H9 (cell line): ENCODE data around the gene ZNF330. TPM values are rescaled to one million over a fixed set of nuclear protein-coding genes. Genes with fewer than 3 reads are reported as not detected.

Experiments used
- DNase-seq: peaks from one replicate; pipeline ENCODE4 v3.0.0-alpha.2; 2017
- H2AFZ ChIP-seq: one replicate; pipeline ENCODE4 v1.6.1; 2013; ENCODE audit warnings: mild to moderate bottlenecking, low read length, control low read depth, moderate library complexity
- H2AK5ac ChIP-seq: 2 replicates; pipeline ENCODE4 v1.6.1; 2013; ENCODE audit warnings: low read length, control low read depth, mixed read lengths; ENCODE audit not compliant: insufficient read length
- H2BK120ac ChIP-seq: one replicate; pipeline ENCODE4 v1.6.1; 2013; ENCODE audit warnings: low read depth, mild to moderate bottlenecking, low read length, control low read depth, inconsistent platforms; ENCODE audit not compliant: poor library complexity, severe bottlenecking
- H2BK12ac ChIP-seq: 2 replicates; pipeline ENCODE4 v1.6.1; 2013; ENCODE audit warnings: low read length, control low read depth, mixed read lengths, low read depth; ENCODE audit not compliant: insufficient read length
- H2BK15ac ChIP-seq: 2 replicates; pipeline ENCODE4 v1.6.1; 2013; ENCODE audit warnings: low read depth, low read length, control low read depth
- H2BK20ac ChIP-seq: one replicate; pipeline ENCODE4 v1.6.1; 2013; ENCODE audit warnings: low read depth, mild to moderate bottlenecking, low read length, control low read depth, inconsistent platforms; ENCODE audit not compliant: poor library complexity, severe bottlenecking
- H2BK5ac ChIP-seq: 2 replicates; pipeline ENCODE4 v1.6.1; 2013; ENCODE audit warnings: low read length, control low read depth, mixed read lengths; ENCODE audit not compliant: insufficient read length
- H3K14ac ChIP-seq: 2 replicates; pipeline ENCODE4 v1.6.1; 2013; ENCODE audit warnings: low read length, control low read depth; ENCODE audit not compliant: insufficient read depth
- H3K18ac ChIP-seq: 2 replicates; pipeline ENCODE4 v1.6.1; 2013; ENCODE audit warnings: low read depth, mild to moderate bottlenecking, mixed read lengths, low read length, control low read depth; ENCODE audit not compliant: insufficient read length
- H3K23ac ChIP-seq: 2 replicates; pipeline ENCODE4 v1.6.1; 2013; ENCODE audit warnings: low read length, control low read depth, mixed read lengths, low read depth; ENCODE audit not compliant: insufficient read length
- H3K23me2 ChIP-seq: 2 replicates; pipeline ENCODE4 v1.6.1; 2013; ENCODE audit warnings: low read depth, mild to moderate bottlenecking, mixed read lengths, low read length, control low read depth; ENCODE audit not compliant: insufficient read length, poor library complexity, severe bottlenecking
- H3K27ac ChIP-seq: 2 replicates; pipeline ENCODE4 v1.5.1; 2013; ENCODE audit warnings: low read length, control low read depth, mixed read lengths, low read depth; ENCODE audit not compliant: insufficient read length
- H3K27me3 ChIP-seq: 2 replicates; pipeline ENCODE4 v1.6.1; 2013; ENCODE audit warnings: low read length, control low read depth, inconsistent platforms; ENCODE audit not compliant: insufficient read depth
- H3K4ac ChIP-seq: 2 replicates; pipeline ENCODE4 v1.6.1; 2013; ENCODE audit warnings: low read depth, mild to moderate bottlenecking, control low read depth, inconsistent platforms, low read length, moderate library complexity
- H3K4me1 ChIP-seq: 2 replicates; pipeline ENCODE4 v1.6.1; 2013; ENCODE audit warnings: low read length, control low read depth, inconsistent platforms; ENCODE audit not compliant: insufficient read depth
- H3K4me2 ChIP-seq: 2 replicates; pipeline ENCODE4 v1.6.1; 2013; ENCODE audit warnings: low read length, control low read depth, mixed read lengths; ENCODE audit not compliant: insufficient read length, insufficient read depth
- H3K56ac ChIP-seq: 2 replicates; pipeline ENCODE4 v1.6.1; 2013; ENCODE audit warnings: low read depth, mild to moderate bottlenecking, mixed read lengths, low read length, control low read depth; ENCODE audit not compliant: insufficient read length
- H3K79me1 ChIP-seq: 2 replicates; pipeline ENCODE4 v1.6.1; 2013; ENCODE audit warnings: low read depth, mild to moderate bottlenecking, moderate library complexity, low read length, control low read depth, inconsistent platforms; ENCODE audit not compliant: insufficient read depth, poor library complexity, severe bottlenecking
- H3K79me2 ChIP-seq: 2 replicates; pipeline ENCODE4 v1.6.1; 2013; ENCODE audit warnings: low read length, control low read depth, inconsistent platforms; ENCODE audit not compliant: insufficient read depth
- H3K9ac ChIP-seq: 2 replicates; pipeline ENCODE4 v1.6.1; 2013; ENCODE audit warnings: low read length, control low read depth, mixed read lengths; ENCODE audit not compliant: insufficient read length; ENCODE audit errors: extremely low read depth
- H3K9me3 ChIP-seq: one replicate; pipeline ENCODE4 v1.6.1; 2013; ENCODE audit warnings: low read depth, low read length, inconsistent platforms; ENCODE audit not compliant: control insufficient read depth
- H3T11ph ChIP-seq: one replicate; pipeline ENCODE4 v1.6.1; 2013; ENCODE audit warnings: mild to moderate bottlenecking, low read length, control low read depth, inconsistent platforms
- H4K20me1 ChIP-seq: one replicate; pipeline ENCODE4 v1.6.1; 2013; ENCODE audit not compliant: control insufficient read depth, insufficient read length, insufficient read depth
- H4K5ac ChIP-seq: 2 replicates; pipeline ENCODE4 v1.6.1; 2013; ENCODE audit warnings: low read depth, mild to moderate bottlenecking, mixed read lengths, low read length, control low read depth; ENCODE audit not compliant: insufficient read length
- H4K8ac ChIP-seq: replicated peaks from 2 replicates; pipeline ENCODE4 v1.6.1; 2013; ENCODE audit warnings: low read length, control low read depth, mixed read lengths, low read depth; ENCODE audit not compliant: insufficient read length
- H4K91ac ChIP-seq: 2 replicates; pipeline ENCODE4 v1.6.1; 2013; ENCODE audit warnings: low read depth, mild to moderate bottlenecking, moderate library complexity, mixed read lengths, low read length, control low read depth; ENCODE audit not compliant: insufficient read length
- H3K27ac Mint-ChIP-seq, 3 experiments: 2 replicates in 2 of 3; 3 replicates in 1 of 3; pipeline ENCODE4 v1.8.0; 2020 to 2021; ENCODE audit warnings: mixed read lengths in 3 of 3, mild to moderate bottlenecking in 1 of 3, moderate library complexity in 1 of 3
- H3K27me3 Mint-ChIP-seq: 2 replicates; pipeline ENCODE4 v1.8.0; 2021; ENCODE audit warnings: low read depth, mild to moderate bottlenecking, moderate library complexity, mixed read lengths
- H3K36me3 Mint-ChIP-seq, 3 experiments: 2 replicates in 2 of 3; 3 replicates in 1 of 3; pipeline ENCODE4 v1.8.0; 2020 to 2021; ENCODE audit warnings: low read depth in 3 of 3, mixed read lengths in 3 of 3; ENCODE audit not compliant: insufficient read depth in 1 of 3
- H3K4me1 Mint-ChIP-seq, 2 experiments: 2 replicates each; pipeline ENCODE4 v1.8.0; 2020; ENCODE audit warnings: mixed read lengths in 2 of 2
- H3K4me3 Mint-ChIP-seq, 2 experiments: 2 replicates in 1 of 2; 3 replicates in 1 of 2; pipeline ENCODE4 v1.8.0; 2020 to 2021; ENCODE audit warnings: mild to moderate bottlenecking in 2 of 2, mixed read lengths in 2 of 2, moderate library complexity in 1 of 2
- H3K9me3 Mint-ChIP-seq, 2 experiments: 2 replicates in 1 of 2; 3 replicates in 1 of 2; pipeline ENCODE4 v1.8.0; 2020; ENCODE audit warnings: mild to moderate bottlenecking in 2 of 2, mixed read lengths in 2 of 2, moderate library complexity in 1 of 2
- total RNA-seq: library from RNA; stranded (reverse); gene quantifications from 2 replicates; pipeline ENCODE4 v1.2.1, GENCODE V29; 2021
- TF ChIP-seq, protein P1 (sequence below): fragments of 200-600 bp; sonication (generic); conservative IDR thresholded peaks from 3 replicates; pipeline ENCODE4 v1.8.0; 2021; ENCODE audit warnings: antibody characterized with exemption, mild to moderate bottlenecking

The ZNF330 gene
- total RNA-seq, 1 experiment from 2014 or later, result 32.6 TPM

DNA sequence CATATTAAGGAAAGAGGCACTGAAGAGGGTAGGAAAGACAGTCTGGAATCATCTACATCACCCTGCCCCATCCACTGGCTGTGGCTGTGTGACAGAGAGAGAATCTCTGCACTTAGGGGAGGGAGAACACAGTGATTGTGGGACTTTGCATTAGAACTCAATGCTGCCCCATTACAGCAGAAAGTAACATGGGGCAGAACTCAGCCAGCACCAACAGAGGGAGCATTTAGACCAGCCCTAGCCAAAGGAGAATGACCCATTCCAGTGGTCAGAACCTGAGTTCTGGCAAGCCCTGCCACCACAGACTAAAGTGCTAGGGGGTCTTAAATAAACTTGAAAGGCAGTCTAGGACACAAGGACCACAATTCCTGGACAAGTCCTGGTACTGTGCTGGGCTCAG, 37.9 kb downstream of the ZNF330 start:
- H3K4ac ChIP-seq, result no peak overlapping the region
- no peak overlapping the region for H3K4me3 Mint-ChIP-seq
- 0 out of 2 replicates have a peak, but pooled peaks cover 1% of the 10 kb centered on the region for H3K27me3 Mint-ChIP-seq
- H3K9me3 ChIP-seq, result no peaks in the 10 kb centered on the region
- no peaks in the 10 kb centered on the region for H3K36me3 Mint-ChIP-seq
- H3K4me2 ChIP-seq, result no peak overlapping the region
- H2BK12ac ChIP-seq, result no peak overlapping the region
- no peak overlapping the region for H4K5ac ChIP-seq
- H2BK15ac ChIP-seq, result no peak overlapping the region
- no peaks in the 10 kb centered on the region for H3K4me1 ChIP-seq
- no peak overlapping the region for H3K14ac ChIP-seq
- no peak overlapping the region for H2BK120ac ChIP-seq
- no peak overlapping the region for H2BK20ac ChIP-seq
- no peak overlapping the region for H3K18ac ChIP-seq
- no peaks in the 10 kb centered on the region for H3K9me3 Mint-ChIP-seq
- H3K9ac ChIP-seq, result no peak overlapping the region
- no peak overlapping the region for H3K27ac Mint-ChIP-seq
- no peaks in the 10 kb centered on the region for H3K4me1 Mint-ChIP-seq
- no peak overlapping the region for H4K8ac ChIP-seq
- no peak overlapping the region for H2AFZ ChIP-seq
- H3K79me1 ChIP-seq, result no peaks in the 10 kb centered on the region
- DNase-seq, result no peak
- H3K23ac ChIP-seq, result no peak overlapping the region
- H3K27me3 ChIP-seq, result no peaks in the 10 kb centered on the region
- H2AK5ac ChIP-seq, result no peak overlapping the region
- H3K56ac ChIP-seq, result no peak overlapping the region
- TF ChIP-seq, protein P1, sequence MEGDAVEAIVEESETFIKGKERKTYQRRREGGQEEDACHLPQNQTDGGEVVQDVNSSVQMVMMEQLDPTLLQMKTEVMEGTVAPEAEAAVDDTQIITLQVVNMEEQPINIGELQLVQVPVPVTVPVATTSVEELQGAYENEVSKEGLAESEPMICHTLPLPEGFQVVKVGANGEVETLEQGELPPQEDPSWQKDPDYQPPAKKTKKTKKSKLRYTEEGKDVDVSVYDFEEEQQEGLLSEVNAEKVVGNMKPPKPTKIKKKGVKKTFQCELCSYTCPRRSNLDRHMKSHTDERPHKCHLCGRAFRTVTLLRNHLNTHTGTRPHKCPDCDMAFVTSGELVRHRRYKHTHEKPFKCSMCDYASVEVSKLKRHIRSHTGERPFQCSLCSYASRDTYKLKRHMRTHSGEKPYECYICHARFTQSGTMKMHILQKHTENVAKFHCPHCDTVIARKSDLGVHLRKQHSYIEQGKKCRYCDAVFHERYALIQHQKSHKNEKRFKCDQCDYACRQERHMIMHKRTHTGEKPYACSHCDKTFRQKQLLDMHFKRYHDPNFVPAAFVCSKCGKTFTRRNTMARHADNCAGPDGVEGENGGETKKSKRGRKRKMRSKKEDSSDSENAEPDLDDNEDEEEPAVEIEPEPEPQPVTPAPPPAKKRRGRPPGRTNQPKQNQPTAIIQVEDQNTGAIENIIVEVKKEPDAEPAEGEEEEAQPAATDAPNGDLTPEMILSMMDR, result peak; percentile 24; the same call in 2 of the 3 replicates
- H2BK5ac ChIP-seq, result no peak overlapping the region
- H4K91ac ChIP-seq, result no peak overlapping the region
- H3K27ac ChIP-seq, result no peak overlapping the region
- no peaks in the 10 kb centered on the region for H3K79me2 ChIP-seq
- H4K20me1 ChIP-seq, result no peaks in the 10 kb centered on the region
- H3K23me2 ChIP-seq, result no peaks in the 10 kb centered on the region
- no peak overlapping the region for H3T11ph ChIP-seq
